GM19452 (cell line): ENCODE data around the gene FAM83F.
"Not testable (repeated sequence)": the region's sequence is repeated elsewhere in the genome, so short reads cannot be mapped to it uniquely, and the experiment has no call there.

Source experiments
- ATAC-seq: cut with Tn5 transposase; IDR thresholded peaks from one replicate; pipeline ENCODE4 v1.9.1; 2021; ENCODE audit not compliant: unreplicated experiment

FAM83F gene

DNA sequence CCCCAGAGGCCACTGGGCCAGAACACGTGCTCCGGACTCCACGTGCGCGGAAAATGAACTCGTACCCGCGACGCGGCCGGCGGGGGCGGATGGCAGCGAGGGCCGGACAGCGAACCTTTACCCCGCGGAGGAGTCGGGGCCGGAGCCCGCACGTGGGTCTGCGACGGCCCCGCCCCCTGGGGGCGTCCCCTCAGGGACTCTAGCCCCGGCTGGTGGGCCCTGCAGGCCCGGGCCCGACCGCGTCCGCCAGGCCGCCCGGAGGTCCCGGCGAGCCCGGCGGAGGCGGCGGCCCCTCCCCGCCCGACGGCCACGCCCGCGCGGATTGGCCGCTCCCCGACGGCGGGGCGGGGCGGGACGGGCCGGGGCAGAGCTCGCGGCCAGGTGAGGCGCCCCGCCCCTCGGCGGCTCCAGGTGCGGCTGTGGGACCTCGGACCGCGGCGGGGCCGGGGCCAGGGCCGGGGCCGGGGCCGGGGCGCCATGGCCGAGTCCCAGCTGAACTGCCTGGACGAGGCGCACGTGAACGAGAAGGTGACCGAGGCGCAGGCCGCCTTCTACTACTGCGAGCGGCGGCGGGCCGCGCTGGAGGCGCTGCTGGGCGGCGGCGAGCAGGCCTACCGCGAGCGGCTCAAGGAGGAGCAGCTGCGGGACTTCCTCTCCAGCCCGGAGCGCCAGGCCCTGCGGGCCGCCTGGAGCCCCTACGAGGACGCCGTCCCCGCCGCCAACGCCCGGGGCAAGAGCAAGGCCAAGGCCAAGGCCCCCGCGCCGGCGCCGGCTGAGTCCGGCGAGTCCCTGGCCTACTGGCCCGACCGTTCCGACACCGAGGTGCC, at the start of gene FAM83F:
TSS of gene FAM83F (plus strand) at position 389 of the 827 bp plus-strand sequence. CDS start at position 478, 89 bp downstream.
- no peak for ATAC-seq

DNA sequence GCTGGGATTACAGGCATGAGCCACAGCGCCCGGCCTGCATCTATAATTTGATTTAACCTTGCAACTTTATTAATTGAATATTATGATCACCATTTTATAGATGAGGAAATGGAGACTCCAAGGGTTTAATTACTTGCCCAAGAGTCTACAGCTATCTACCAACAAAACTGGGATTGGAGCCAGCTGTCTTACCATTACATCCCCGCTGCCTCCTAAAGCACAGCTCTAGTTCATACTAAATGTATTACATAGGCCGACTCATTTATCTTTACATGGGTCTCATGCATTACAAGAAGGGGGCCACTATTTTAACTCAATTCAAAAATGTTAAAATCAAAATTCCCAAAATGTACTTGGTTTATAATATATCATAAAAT, 48.6 kb upstream of the FAM83F start:
- no peak for ATAC-seq

DNA sequence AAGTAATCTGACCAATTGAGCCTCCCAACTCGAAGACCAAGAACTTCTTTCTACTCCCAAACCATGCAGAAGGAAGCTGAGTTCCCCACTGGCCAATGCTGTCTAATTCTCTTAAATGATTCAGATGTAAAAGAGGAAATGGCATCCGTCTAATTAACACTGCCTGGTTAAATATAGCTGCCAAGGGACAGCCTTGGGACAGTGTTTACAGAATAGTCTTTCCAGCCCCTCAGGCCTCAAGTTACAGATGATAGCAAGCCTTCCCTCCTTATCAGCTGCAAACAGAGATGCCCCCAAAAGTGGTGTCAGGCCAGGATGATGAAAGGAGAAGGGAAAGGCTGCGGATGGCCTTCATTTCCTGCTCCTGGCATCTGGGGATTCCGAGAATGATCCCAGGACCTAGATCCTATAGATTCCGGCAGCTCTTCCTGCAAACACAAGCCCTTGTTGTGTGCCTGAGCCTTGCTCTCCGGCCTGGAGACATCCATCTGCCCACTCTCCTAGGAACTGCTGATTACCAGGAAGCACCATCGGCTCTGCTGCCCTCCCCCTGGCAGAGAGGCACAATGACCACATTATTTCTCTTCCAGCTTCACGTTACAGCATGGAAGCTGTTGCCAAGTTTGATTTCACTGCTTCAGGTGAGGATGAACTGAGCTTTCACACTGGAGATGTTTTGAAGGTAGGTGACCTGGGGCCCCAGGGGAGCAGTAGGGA, 48.1 kb upstream of the FAM83F start:
- no peak for ATAC-seq

DNA sequence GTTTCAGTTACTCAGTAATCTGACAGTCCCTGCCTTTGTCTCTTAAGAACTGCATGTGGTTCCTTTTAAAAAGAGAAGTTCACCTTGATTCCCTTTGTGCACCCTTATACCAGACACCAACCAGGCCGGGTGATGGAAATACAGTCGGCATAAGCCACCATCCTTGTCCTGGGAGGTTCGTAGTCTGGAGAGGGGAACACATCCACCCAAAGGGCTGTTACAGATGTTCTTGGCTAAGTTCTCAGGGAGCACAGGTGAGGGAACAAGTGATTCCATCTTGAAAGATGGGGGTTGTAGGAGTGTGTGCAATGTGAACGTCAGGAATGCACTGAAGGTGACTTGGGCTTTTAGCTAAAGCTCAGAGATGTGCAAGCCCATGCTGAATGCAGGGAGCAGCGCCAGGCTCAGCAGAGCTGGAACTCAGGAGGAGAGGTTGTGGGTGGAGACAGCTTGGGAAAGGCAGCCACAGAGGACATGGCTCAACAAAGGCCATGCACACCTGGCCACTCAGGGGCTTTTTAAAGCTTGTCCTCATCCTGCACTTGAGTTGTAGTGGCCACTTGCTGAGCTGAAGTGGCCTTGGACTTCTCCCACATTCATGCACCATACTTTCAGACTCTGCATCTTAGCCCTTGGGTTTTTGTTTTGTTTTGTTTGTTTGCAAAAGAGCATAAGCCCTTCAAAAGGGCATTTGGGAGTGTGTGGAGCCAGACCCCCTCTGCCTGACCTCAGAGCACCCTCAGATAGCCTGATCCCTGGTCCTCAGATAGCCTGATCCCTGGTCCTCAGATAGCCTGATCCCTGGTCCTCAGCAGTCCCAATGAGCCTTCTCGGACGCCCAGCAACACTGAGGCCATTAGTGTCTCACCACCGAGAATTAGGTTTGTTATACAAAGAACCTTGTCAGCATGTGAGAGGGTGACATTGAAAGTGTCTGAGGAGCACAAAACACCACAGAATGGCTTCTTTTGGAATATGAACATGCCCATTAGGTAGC, 47.2 kb upstream of the FAM83F start:
- no peak for ATAC-seq

DNA sequence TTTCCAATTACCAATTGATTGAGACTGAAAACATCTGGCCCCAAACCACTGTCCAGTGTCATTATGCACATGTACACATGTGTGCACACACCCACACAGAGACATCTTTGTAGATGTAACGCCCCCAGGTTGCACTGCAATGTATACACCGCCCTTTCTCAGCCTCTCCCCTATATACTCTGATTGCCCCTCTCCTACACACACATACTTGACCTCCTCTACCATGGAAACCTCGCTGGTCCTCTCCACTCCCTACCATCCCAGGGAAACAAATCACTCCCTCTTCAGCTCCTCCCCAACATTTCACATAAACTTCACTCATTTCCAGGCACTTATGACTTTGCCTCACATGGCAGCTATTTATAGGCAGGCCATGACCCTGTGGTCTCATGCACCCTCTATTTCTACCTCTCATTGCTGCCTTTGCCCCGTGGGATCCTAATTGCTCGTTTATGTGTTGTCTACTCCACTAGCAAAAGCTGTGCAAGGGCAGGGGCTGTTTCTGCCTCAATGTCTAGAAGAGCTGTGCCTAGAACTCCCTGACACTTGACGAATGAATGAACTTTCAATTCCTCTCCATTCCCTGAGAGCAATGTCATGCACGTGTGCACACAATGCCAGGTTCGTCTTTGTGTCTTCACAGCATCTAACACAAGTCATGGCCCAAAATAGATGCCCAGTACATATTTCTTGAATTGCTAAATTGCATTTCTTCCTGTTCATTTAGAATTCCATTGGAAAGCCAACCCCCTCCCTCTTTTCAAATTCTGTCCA, 44.6 kb upstream of the FAM83F start:
- ATAC-seq, result no peak

DNA sequence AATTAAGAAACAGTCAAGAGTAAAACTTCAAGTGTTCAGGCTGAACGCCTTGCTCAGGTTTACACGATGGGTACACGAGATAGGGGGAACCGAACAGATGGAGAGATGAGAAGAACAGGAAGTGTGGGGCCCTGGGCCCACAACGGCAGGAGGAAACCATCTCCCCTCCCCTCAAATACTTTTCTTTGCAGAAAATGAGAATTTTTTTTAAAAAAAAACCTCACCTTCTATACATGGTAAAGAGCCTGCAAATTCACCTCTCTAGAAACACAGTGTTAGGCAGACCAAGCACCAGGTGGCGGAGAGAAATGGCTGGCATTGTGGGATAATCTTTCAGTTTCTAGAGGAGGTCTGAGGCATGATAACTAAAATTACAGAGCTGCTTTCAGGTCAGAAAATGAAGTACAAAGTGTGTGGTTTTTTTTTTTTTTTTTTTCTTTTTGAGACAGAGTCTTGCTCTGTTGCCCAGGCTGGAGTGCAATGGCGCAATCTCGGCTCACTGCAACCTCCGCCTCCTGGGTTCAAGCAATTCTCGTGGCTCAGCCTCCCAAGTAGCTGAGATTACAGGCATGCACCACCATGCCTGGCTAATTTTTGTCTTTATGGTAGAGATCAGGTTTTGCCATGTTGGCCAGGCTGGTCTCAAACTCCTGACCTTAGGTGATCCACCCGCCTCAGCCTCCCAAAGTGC, 43.0 kb upstream of the FAM83F start:
- ATAC-seq, result not testable (repeated sequence)

DNA sequence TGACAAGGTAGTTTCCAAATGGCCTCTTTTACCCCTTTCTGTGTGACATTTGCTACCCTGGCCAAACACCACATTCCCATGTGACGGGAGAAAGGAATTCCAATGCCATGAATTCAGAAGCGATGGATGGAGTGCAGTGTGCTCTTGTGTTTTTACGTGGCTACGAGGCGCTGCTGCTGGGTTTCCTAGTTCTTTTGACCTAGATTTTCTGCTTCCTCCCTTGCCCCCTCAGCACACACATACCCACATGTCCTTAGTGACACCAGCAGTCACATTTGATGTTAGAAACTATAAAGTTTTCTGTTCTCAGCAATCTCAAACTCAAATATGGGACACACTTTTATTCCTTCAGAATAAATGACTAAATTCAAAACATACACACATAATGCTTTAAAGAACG, 42.4 kb upstream of the FAM83F start:
- ATAC-seq, result no peak

DNA sequence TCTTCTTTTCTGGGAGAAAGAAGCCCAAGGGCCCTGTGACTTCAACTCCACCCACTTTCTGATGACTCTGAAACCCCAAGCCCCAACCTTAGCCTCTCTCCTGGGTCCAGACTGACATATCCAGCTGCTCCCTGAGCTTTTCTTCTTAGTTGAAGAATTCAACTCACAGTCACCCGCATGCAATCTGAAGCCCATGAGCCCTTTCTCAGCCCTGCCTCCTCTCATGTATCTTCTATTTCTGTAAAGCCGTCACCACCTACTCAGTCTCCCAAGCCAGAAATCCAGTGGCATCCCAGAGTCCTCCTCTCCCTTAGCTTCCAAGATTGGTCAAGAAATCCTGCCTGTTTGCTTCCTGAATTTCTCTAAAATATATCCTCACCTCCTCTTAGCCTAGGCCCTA, 41.7 kb upstream of the FAM83F start:
- ATAC-seq, result no peak

DNA sequence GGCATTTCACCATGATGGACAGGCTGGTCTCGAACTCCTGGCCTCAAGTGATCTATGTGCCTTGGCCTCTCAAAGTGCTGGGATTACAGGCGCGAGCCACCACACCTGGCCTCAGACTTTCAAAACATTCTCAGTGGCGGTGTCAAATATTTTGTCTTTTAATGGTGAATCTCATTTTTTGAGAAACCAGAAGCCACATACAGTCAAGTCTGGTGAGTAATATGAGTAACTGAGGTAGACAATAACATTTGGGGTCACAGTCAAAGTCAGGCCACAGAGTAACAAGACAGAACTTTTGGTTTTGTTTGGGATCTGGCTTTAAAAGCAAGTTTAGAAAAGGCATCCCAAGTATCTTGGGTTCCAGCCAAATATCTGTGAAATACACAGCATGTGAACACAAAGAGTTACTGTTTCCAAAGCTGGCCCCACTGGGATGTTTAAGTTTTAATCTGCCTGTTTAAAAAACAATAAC, 40.1 kb upstream of the FAM83F start:
- no peak for ATAC-seq

DNA sequence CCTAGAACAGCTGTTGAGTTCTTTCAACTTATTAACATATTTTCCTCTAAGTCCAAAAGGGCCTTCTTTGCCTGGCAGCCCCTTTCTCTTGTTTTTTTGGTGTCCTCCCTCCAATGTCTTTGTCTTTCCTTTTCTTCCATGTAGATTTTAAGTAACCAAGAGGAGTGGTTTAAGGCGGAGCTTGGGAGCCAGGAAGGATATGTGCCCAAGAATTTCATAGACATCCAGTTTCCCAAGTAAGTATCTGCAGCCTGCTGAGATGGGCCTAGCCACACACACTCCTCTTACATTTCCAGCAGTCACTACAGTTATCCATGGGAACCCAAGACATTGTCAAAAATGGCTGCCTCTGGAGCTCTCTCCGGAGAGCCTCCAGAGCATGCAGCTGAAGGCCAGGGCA, 39.1 kb upstream of the FAM83F start:
- ATAC-seq, result no peak

DNA sequence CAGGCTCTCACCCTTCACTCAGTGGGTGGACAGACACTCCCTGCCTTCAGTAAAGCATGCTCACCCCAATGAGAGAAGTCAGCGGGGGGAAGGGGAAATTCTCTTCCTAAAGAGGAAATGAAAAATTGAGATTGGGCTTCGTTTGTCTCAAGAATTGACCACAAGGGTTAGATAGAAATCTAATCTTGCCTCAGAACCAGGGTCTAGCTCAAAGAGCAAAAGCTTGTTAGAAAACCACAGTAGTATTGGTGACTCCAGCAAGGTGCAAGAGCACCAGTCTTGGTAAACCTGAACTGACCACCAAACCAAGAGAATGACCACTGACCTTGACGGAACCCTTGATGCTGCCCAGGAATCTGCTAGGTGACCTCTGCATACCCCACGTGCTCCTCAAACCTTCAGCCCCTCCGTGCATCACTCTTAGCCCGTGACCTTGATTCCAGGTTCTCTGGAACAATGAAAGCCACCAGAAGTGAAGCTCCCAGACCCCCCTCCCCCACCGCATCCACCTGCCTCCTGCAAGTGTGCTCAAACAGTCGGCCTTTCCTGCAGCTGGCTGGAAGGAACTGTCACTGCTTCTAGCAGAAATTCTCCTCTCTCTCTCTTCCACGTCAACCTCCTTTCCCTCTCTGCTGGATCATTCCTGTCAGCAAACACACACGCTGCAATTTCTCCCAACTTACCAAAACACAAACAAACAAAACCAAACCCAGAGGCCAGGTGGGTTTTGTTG, 37.7 kb upstream of the FAM83F start:
- ATAC-seq, result no peak

DNA sequence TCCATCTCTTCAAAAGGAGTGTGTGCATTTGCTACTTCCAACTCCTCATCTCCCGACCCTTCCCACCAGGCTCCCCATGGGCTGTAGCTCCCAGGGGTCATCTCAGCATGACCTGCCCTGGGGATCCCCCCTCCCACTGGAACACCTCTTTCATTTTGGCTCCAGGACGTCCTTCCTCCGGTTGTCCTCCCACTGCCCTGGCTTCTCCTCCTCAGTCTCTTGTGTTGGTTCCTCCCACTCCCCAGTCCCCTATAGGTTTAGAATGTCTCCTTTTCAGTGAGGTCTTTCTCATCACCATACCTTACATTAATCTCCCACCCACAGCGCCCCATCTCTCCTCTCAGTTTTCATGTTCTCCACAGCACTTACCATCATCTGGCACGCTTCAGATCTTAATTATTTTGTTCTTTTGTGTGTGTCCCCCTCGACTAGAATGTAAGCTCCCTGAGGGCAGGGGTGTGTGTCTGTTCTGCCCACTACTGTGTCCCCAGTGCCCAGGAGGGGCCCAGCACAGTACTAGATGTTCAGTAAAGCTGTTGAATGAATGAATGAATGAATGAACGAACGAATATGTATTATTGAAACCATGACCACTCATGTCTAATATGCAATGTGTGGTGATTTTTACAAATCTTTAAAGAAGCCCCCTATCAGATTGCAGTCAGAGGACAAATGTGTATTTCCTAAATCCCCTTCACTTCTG, 36.6 kb upstream of the FAM83F start:
- ATAC-seq, result no peak

DNA sequence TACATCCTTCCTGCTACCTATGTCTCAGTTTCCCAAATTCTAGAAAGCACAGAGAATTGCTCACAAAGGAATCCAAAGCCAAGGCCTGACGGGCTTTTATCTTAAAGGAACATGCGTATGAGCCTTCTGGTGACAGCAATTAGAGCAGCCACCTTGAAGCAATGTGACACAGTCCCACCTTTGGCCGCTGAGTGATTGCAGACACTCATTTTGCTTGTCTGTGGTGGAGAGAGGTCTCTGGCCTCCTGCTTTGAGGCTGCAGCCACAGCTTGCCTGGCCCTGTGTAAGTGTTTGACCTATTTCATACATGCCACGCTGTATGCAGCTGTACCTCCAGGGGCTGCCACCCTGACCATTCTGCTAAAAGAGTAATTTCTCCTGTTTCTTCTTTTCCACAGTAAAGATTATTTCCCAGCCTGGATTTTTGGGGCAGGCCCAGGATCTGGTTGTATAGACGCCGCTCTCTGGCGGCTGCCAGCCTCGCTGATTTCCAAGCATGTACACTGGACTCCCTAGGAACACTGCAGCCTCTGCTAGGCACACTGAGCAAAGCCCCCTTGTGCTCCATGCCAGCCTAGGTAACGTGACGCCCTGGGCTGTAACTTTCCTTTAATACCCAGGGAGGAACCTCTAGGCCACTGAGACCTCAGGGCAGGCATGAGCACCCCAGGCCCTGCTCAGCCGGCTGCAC, 35.7 kb upstream of the FAM83F start:
- no peak for ATAC-seq

DNA sequence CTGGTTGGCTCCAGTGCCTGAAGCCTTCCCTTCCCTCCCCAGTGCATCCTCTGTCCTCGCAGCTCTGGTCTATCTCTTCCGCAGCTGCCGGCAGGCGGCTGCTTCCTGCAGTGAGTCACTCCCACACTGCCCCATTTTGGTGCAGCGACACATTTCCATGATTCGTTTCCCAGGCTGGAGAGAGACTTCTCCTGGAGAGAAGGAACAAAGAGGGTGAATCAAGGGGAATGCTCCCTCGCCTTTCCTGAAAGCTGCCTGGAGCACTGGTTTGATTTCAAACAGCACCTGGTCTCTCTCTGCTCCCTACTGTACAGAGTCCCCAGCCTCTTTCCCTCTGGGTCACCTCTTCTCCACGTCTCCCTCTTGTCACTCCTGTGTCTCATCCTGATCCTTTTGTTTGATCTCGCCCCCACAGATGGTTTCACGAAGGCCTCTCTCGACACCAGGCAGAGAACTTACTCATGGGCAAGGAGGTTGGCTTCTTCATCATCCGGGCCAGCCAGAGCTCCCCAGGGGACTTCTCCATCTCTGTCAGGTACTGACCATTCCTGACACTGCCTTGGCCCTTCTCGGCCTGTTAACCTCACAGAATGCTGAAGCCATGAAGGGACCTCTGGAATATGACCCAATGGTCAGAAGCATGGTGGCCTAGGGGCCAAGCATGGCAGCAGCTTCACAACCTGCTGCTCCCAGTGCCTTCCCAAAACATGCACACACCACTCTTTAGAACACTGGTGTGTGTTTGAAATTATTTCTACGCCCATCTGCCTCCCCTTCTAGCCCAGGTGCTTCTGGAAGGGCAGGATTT, 34.9 kb upstream of the FAM83F start, which contains the start of gene TMA7B:
TSS of gene TMA7B (plus strand) at position 758 of the 808 bp plus-strand sequence. CDS start 3,978 bp downstream, outside the sequence.
- no peak for ATAC-seq

DNA sequence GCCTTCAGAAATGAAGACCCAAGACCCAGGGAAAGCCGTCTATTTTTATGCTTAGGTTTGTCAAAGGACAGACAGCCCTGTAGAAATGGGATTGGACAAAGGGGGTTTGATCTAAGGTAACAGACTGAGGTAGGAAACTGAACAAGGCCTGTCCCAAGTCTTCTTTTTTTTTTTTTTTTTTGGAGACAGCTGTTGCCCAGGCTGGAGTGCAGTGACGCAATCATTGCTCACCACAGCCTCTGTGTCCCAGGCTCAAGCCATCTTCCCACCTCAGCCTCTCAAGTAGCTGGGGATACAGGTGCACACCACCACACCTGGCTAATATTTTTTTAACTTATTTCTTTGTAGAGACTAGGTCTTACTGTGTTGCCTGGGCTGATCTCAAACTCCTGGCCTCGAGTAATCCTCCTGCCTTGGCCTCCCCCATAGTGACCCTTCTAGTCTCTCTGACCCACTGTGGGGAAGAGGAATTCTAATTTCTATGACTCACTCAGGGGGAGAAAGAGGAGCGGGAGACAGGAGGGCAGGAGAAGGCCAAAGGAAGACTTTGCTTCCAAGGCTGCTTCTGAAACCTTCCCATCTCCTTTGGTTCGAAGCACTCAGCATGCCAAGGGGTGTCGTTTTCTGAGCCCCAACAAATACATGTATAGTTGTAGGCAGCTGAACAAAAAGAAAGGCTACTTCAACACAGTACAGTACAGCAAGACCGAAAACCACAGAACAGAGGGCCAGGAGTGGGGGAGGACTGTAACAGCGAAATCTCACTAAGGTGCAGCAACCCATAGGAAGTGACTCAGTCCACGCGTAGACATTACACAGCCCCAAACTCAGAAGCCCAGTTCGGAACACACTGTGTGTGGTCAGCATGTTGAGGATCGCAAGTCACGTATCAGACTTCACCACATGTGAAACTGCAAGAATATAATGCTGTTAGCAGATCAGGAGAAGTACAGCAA, 33.7 kb upstream of the FAM83F start:
- no peak for ATAC-seq

DNA sequence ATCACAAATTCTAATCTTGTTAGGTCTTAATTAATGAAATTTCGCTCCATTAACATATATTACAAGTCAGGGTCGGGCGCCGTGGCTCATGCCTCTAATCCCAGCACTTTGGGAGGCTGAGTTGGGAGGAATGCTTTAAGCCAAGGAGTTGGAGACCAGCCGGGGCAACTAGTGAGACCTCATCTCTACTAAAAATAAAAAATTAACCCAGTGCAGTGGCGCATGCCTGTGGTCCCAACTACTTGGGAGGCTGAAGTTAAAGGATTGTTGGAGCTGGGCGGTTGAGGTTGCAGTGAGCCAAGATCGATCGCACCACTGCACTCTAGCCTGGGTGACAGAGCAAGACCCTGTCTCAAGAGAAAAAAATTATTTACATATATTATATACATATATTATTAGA, 32.7 kb upstream of the FAM83F start:
- no peak for ATAC-seq
